ENCODE results near the gene SLC13A3. TPM values are rescaled to one million over a fixed set of nuclear protein-coding genes. Genes with fewer than 3 reads are reported as not detected.
A peak's percentile ranks its signal among the peaks of the same experiment; 100 is the strongest.

The SLC13A3 gene
- total and polyA plus RNA-seq, 2 donors (not counting 3 experiments of a cell fraction or from before 2014, with no cell fraction given): 0.11 to 0.40 TPM

- TSS peak; percentile 66 for BruUV-seq (replicated peaks)
- Histone ChIP-seq H3K4me1 (ENCODE audit: control insufficient read depth, extremely low read depth, insufficient read depth, low read length) (peaks cover 16% of the 10 kb centered on the region), H3K36me3 (ENCODE audit: control insufficient read depth in 2 of 2, extremely low read depth in 1 of 2, insufficient read depth in 2 of 2, low read length in 2 of 2) (peaks cover 2 to 5% of the 10 kb centered on the region in 2 experiments), H3K9me3 (replicated peaks; ENCODE audit: control insufficient read depth, insufficient read depth, low read length) (no peaks in the 10 kb centered on the region), H3K4me2 (ENCODE audit: insufficient read depth, low read length) (peak overlapping the region; percentile 95), H3K27ac (ENCODE audit: insufficient read depth, low read depth, low read length) (peak overlapping the region; percentile 46), H2AFZ (ENCODE audit: low read depth, low read length) (peak overlapping the region; percentile 96), H3K9me1 (replicated peaks; ENCODE audit: control insufficient read depth, extremely low read depth, insufficient read depth, low read length) (no peaks in the 10 kb centered on the region), H3K9ac (replicated peaks; ENCODE audit: extremely low read depth, insufficient read depth, low read length) (peak overlapping the region; percentile 86), H3K4me3 (replicated peaks in 1 of 3; ENCODE audit: insufficient read depth in 1 of 3, low read depth in 1 of 3, low read length in 3 of 3) (peak overlapping the region; percentile 48 to 91 (median 81)), H3K79me2 (ENCODE audit: control insufficient read depth, insufficient read depth, low read length) (peaks cover 33% of the 10 kb centered on the region), H3K27me3 (ENCODE audit: control insufficient read depth in 2 of 2, insufficient read depth in 2 of 2, low read length in 2 of 2) (no peaks in the 10 kb centered on the region), H4K20me1 (replicated peaks; ENCODE audit: control insufficient read depth, extremely low read depth, insufficient read depth, low read length) (peaks cover 2% of the 10 kb centered on the region)
- CTCF ChIA-PET: interaction anchor here (0.8 to 2.1 kb wide), 8 partner anchors 9 to 185 kb away, joined by 3 to 6 read pairs (median 4); no protein-coding TSS in a partner anchor
- no peak for DNase-seq (ENCODE audit: low read depth, low spot score)
- dilution Hi-C loops (cut with MboI; ENCODE audit: extremely low pct_ligation_motif_present, low sequenced_read_pairs) (no loop called here), intact Hi-C loops (cut with micrococcal nuclease) (loop anchor here (1.0 to 10.0 kb wide), 7 partner anchors 20 to 1805 kb away; partner anchors contain the start of genes ELMO2, NCOA5, SLC2A10 and YWHAB)
- no peak for TF ChIP-seq MAX (IDR thresholded peaks at IDR 0.05; ENCODE audit: insufficient read depth, insufficient read length)
- peak; percentile 0 for TF ChIP-seq POLR2A (IDR thresholded peaks at IDR 0.05; ENCODE audit: low read depth, low read length)
- POLR2A ChIA-PET: interaction anchor here (1.3 to 2.0 kb wide), 2 partner anchors 21 to 131 kb away, joined by 3 to 4 read pairs; no protein-coding TSS in a partner anchor
- no peak for FAIRE-seq
These were observed 38.5 kb upstream of the SLC13A3 start for GRCh38 chr20:46689754-46690085.

GRCh38 chr20:46689082-46689753, 38.0 kb upstream of the SLC13A3 start, which contains the start of gene TP53RK:
TSS of gene TP53RK (minus strand) at chr20:46689444. CDS start at chr20:46689414, 30 bp downstream.
- ChIA-PET POLR2A (interaction anchor here (1.3 to 2.0 kb wide), 2 partner anchors 21 to 131 kb away, joined by 3 to 4 read pairs; no protein-coding TSS in a partner anchor), CTCF (interaction anchor here (0.8 to 2.1 kb wide), 10 partner anchors 8 to 184 kb away, joined by 3 to 6 read pairs (median 3); no protein-coding TSS in a partner anchor)
- BruUV-seq (replicated peaks): no TSS peak
- Histone ChIP-seq H2AFZ (ENCODE audit: low read depth, low read length) (peak within 1 kb of the TSS; percentile 96), H3K9ac (replicated peaks; ENCODE audit: extremely low read depth, insufficient read depth, low read length) (peak within 1 kb of the TSS; percentile 86), H4K20me1 (replicated peaks; ENCODE audit: control insufficient read depth, extremely low read depth, insufficient read depth, low read length) (peaks cover 2% of the 10 kb centered on the region), H3K9me1 (replicated peaks; ENCODE audit: control insufficient read depth, extremely low read depth, insufficient read depth, low read length) (no peaks in the 10 kb centered on the region), H3K36me3 (ENCODE audit: control insufficient read depth in 2 of 2, extremely low read depth in 1 of 2, insufficient read depth in 2 of 2, low read length in 2 of 2) (peaks cover 2 to 5% of the 10 kb centered on the region in 2 experiments), H3K4me1 (ENCODE audit: control insufficient read depth, extremely low read depth, insufficient read depth, low read length) (peaks cover 16% of the 10 kb centered on the region), H3K9me3 (replicated peaks; ENCODE audit: control insufficient read depth, insufficient read depth, low read length) (no peaks in the 10 kb centered on the region), H3K27ac (ENCODE audit: insufficient read depth, low read depth, low read length) (peak within 1 kb of the TSS; percentile 55), H3K79me2 (ENCODE audit: control insufficient read depth, insufficient read depth, low read length) (peaks cover 33% of the 10 kb centered on the region), H3K27me3 (ENCODE audit: control insufficient read depth in 2 of 2, insufficient read depth in 2 of 2, low read length in 2 of 2) (no peaks in the 10 kb centered on the region), H3K4me3 (replicated peaks in 1 of 3; ENCODE audit: insufficient read depth in 1 of 3, low read depth in 1 of 3, low read length in 3 of 3) (peak within 1 kb of the TSS; percentile 62 to 91 (median 90)), H3K4me2 (ENCODE audit: insufficient read depth, low read length) (peak within 1 kb of the TSS; percentile 95)
- TF ChIP-seq POLR2A (IDR thresholded peaks at IDR 0.05; ENCODE audit: low read depth, low read length): peak; percentile 92
- no peak for TF ChIP-seq MYC (IDR thresholded peaks at IDR 0.05; ENCODE audit: low read depth, low read length)
- TF ChIP-seq MAX (IDR thresholded peaks at IDR 0.05; ENCODE audit: insufficient read depth, insufficient read length): no peak
- no peak for TF ChIP-seq EZH2 (IDR thresholded peaks at IDR 0.05; ENCODE audit: borderline replicate concordance, low read depth, low read length, severe bottlenecking)
- TF ChIP-seq POLR2AphosphoS5 (IDR thresholded peaks at IDR 0.05; ENCODE audit: insufficient read depth, low read depth, low read length): peak; percentile 80
- TF ChIP-seq FOS (IDR thresholded peaks at IDR 0.05; ENCODE audit: borderline replicate concordance, insufficient read depth, low read length): peak; percentile 6
- no peak for TF ChIP-seq JUN (IDR thresholded peaks at IDR 0.05; ENCODE audit: borderline replicate concordance, insufficient read depth, insufficient read length, low read depth)
- no peak for TF ChIP-seq GATA2 (IDR thresholded peaks at IDR 0.05; ENCODE audit: insufficient read depth, insufficient read length, low read depth, low read length)
- peak; percentile 7 to 33 for TF ChIP-seq CTCF (IDR thresholded peaks at IDR 0.05; ENCODE audit: extremely low read depth in 1 of 2, insufficient read depth in 1 of 2, low read depth in 1 of 2, low read length in 2 of 2)
- intact Hi-C loops (cut with micrococcal nuclease): loop anchor here (1.0 to 2.0 kb wide), 6 partner anchors 20 to 600 kb away; partner anchors contain the start of genes ELMO2, NCOA5 and SLC2A10
- FAIRE-seq (peak; percentile 99), DNase-seq (ENCODE audit: low read depth, low spot score) (peak; percentile 100)
- dilution Hi-C loops (cut with MboI; ENCODE audit: extremely low pct_ligation_motif_present, low sequenced_read_pairs): no loop called here
